ENCODE data around the gene LGALS13. TPM values are rescaled to one million over a fixed set of nuclear protein-coding genes. Genes with fewer than 3 reads are reported as not detected.

Gene LGALS13
- total RNA-seq, 1 experiment from 2014 or later, result not detected

DNA sequence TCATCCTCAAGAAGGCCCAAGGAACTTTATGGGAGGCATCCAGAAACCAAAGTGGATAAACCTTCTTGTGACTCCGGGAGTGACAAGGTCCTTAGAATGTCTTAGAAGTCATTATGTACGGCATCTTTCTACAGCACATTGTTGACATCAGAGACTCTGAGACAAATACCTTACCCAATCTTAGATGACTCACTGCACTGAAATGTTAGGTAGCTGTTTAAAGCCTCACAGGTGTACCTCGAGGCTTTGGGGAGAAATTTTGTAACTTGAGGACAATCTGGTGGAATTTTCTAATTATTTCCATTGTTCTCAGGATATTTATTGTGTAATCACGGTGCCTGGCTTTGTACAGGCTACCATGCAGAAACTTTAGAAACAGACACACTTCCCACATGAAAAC, 14.8 kb upstream of the LGALS13 start:
- Histone ChIP-seq H3K23ac (ENCODE audit: insufficient read length, low read depth, low read length) (no peak overlapping the region), H2BK20ac (ENCODE audit: low read depth, low read length, poor library complexity, severe bottlenecking) (no peak overlapping the region), H4K8ac (replicated peaks; ENCODE audit: insufficient read length, low read depth, low read length) (no peak overlapping the region), H3K9ac (ENCODE audit: extremely low read depth, insufficient read length, low read length) (no peak overlapping the region), H3K56ac (ENCODE audit: insufficient read length, low read depth, low read length) (no peak overlapping the region), H2BK12ac (ENCODE audit: insufficient read length, low read depth, low read length) (no peak overlapping the region), H3K9me3 (ENCODE audit: control insufficient read depth, low read depth, low read length) (no peaks in the 10 kb centered on the region), H4K91ac (ENCODE audit: insufficient read length, low read depth, low read length) (no peak overlapping the region), H3T11ph (ENCODE audit: low read length) (no peak overlapping the region), H3K4me2 (ENCODE audit: insufficient read depth, insufficient read length, low read length) (no peak overlapping the region), H2BK15ac (ENCODE audit: low read depth, low read length) (no peak overlapping the region), H2AFZ (ENCODE audit: low read length) (no peak overlapping the region), H2BK5ac (ENCODE audit: insufficient read length, low read length) (no peak overlapping the region), H3K27ac (ENCODE audit: insufficient read length, low read depth, low read length) (no peak overlapping the region), H4K20me1 (ENCODE audit: control insufficient read depth, insufficient read depth, insufficient read length) (no peaks in the 10 kb centered on the region), H2AK5ac (ENCODE audit: insufficient read length, low read length) (no peak overlapping the region), H3K18ac (ENCODE audit: insufficient read length, low read depth, low read length) (no peak overlapping the region), H3K4ac (ENCODE audit: low read depth, low read length) (no peak overlapping the region), H3K14ac (ENCODE audit: insufficient read depth, low read length) (no peak overlapping the region), H2BK120ac (ENCODE audit: low read depth, low read length, poor library complexity, severe bottlenecking) (no peak overlapping the region), H3K23me2 (ENCODE audit: insufficient read length, low read depth, low read length, poor library complexity, severe bottlenecking) (no peaks in the 10 kb centered on the region), H3K4me1 (ENCODE audit: insufficient read depth, low read length) (no peaks in the 10 kb centered on the region), H3K79me1 (ENCODE audit: insufficient read depth, low read depth, low read length, poor library complexity, severe bottlenecking) (no peaks in the 10 kb centered on the region), H3K79me2 (ENCODE audit: insufficient read depth, low read length) (no peaks in the 10 kb centered on the region), H3K27me3 (ENCODE audit: insufficient read depth, low read length) (no peaks in the 10 kb centered on the region), H4K5ac (ENCODE audit: insufficient read length, low read depth, low read length) (no peak overlapping the region)
- no peaks in the 10 kb centered on the region for H3K9me3 Mint-ChIP-seq
- no peaks in the 10 kb centered on the region for H3K36me3 Mint-ChIP-seq (ENCODE audit: insufficient read depth in 1 of 3, low read depth in 3 of 3)
- no peak for DNase-seq
- WGBS (ENCODE audit: extremely low coverage, insufficient read length, low lambda C conversion rate), result no CpG with 5 or more reads among the region's 4 CpGs
- H3K4me1 Mint-ChIP-seq, result no peaks in the 10 kb centered on the region
- no peak overlapping the region for H3K27ac Mint-ChIP-seq
- no peak overlapping the region for H3K4me3 Mint-ChIP-seq
- TF ChIP-seq, protein P1, sequence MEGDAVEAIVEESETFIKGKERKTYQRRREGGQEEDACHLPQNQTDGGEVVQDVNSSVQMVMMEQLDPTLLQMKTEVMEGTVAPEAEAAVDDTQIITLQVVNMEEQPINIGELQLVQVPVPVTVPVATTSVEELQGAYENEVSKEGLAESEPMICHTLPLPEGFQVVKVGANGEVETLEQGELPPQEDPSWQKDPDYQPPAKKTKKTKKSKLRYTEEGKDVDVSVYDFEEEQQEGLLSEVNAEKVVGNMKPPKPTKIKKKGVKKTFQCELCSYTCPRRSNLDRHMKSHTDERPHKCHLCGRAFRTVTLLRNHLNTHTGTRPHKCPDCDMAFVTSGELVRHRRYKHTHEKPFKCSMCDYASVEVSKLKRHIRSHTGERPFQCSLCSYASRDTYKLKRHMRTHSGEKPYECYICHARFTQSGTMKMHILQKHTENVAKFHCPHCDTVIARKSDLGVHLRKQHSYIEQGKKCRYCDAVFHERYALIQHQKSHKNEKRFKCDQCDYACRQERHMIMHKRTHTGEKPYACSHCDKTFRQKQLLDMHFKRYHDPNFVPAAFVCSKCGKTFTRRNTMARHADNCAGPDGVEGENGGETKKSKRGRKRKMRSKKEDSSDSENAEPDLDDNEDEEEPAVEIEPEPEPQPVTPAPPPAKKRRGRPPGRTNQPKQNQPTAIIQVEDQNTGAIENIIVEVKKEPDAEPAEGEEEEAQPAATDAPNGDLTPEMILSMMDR (conservative IDR thresholded peaks at IDR 0.05), result no peak
- peaks cover 29% of the 10 kb centered on the region for H3K27me3 Mint-ChIP-seq (ENCODE audit: low read depth)
